ENCODE measurements around the gene LMNTD2. TPM values are rescaled to one million over a fixed set of nuclear protein-coding genes. Genes with fewer than 3 reads are reported as not detected.

The LMNTD2 gene
- total and polyA plus RNA-seq, 2 of the 13 experiments (the other 11 are each of a cell fraction or from before 2014, with no cell fraction given) = 1.1 to 3.1 TPM

DNA sequence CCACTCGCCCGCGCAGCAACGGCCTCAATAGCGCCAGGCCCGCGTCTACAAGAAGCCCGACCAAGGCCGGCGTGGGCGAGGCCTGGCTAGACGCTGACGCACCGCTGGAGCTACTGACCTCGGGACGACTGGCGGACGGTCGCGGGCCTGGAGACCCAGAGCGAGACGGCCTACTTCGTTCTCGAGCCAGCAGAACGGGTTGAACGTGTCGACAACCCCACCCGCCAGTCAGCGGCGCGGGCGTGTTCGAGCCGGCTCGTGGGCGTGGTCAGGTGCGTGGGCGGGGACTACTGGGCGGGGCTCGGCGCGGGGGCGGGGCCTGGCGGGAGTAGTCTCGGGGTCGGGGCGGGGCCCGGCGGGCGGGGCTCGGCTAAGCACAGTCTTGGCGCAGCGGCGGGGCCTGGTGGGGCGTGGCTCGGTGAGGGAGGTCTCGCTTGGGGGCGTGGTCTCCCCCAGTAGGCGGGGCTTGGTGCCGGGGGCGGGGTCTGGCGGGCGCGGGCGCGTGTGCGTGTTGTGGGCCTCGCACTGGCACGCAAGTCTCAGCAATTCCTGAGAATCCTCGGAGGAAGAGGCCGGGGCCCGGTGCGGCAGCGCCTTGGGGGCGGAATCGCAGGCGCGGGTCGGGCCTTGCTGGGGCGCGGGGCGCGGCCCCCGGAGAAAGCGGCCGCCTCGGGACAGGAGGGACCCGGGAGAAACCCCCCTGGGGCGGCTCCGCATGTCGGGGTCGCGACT is 53.4 kb downstream of the LMNTD2 start, which contains the start of gene RNH1:
TSS of gene RNH1 (minus strand) at position 248 of the 732 bp plus-strand sequence. CDS start 5,080 bp downstream, outside the sequence.
- CTCF ChIA-PET (ENCODE audit: low intra/inter-chr PET ratio, low total read pairs) = interaction anchor here (2.9 kb wide), 1 partner anchor 11 kb away, joined by 11 read pairs; no protein-coding TSS in a partner anchor
- TF ChIP-seq CENPT (CRISPR knock-in tag; IDR thresholded peaks at IDR 0.05; ENCODE audit: low read depth) (0 out of 2 replicates have a peak, but pooled peaks have one; percentile 49), EHMT2 (IDR thresholded peaks at IDR 0.05; ENCODE audit: borderline replicate concordance, low read depth, low read length) (no peak), NCOA1 (CRISPR knock-in tag; IDR thresholded peaks at IDR 0.05) (no peak), SSRP1 (CRISPR knock-in tag; IDR thresholded peaks at IDR 0.05) (peak; percentile 72; the same call in 1 of the 2 replicates), HHEX (CRISPR knock-in tag; IDR thresholded peaks at IDR 0.05) (no peak), GATAD2A (CRISPR knock-in tag; IDR thresholded peaks at IDR 0.05) (no peak), ZNF383 (CRISPR knock-in tag; IDR thresholded peaks at IDR 0.05; ENCODE audit: borderline replicate concordance) (no peak), KAT8 (CRISPR knock-in tag; IDR thresholded peaks at IDR 0.05) (no peak; the same call in 1 of the 2 replicates), SAFB2 (CRISPR knock-in tag; IDR thresholded peaks at IDR 0.05; ENCODE audit: borderline replicate concordance, low read depth) (0 out of 2 replicates have a peak, but pooled peaks have one; percentile 22), ETV5 (CRISPR knock-in tag; IDR thresholded peaks at IDR 0.05; ENCODE audit: borderline replicate concordance) (0 out of 2 replicates have a peak, but pooled peaks have one; percentile 6), MAZ (IDR thresholded peaks at IDR 0.05; ENCODE audit: borderline replicate concordance, low read depth, low read length) (no peak; the same call in 1 of the 2 replicates), MAZ (CRISPR knock-in tag; IDR thresholded peaks at IDR 0.05; ENCODE audit: low read depth) (no peak; the same call in 1 of the 2 replicates), DMAP1 (CRISPR knock-in tag; IDR thresholded peaks at IDR 0.05) (peak; percentile 54), ZNF788 (CRISPR knock-in tag; IDR thresholded peaks at IDR 0.05; ENCODE audit: borderline replicate concordance) (peak; percentile 62; the same call in 1 of the 2 replicates), NFATC3 (CRISPR knock-in tag; IDR thresholded peaks at IDR 0.05) (no peak), SKI (IDR thresholded peaks at IDR 0.05; ENCODE audit: partially characterized antibody) (no peak), ISL2 (CRISPR knock-in tag; IDR thresholded peaks at IDR 0.05) (no peak), HNF4A (CRISPR knock-in tag; IDR thresholded peaks at IDR 0.05) (no peak), CAMTA2 (CRISPR knock-in tag; IDR thresholded peaks at IDR 0.05; ENCODE audit: borderline replicate concordance) (peak; percentile 15; the same call in 1 of the 2 replicates), ZNF337 (CRISPR knock-in tag; IDR thresholded peaks at IDR 0.05; ENCODE audit: borderline replicate concordance, low read depth) (no peak), MIER2 (CRISPR knock-in tag; IDR thresholded peaks at IDR 0.05) (no peak), KLF12 (CRISPR knock-in tag; IDR thresholded peaks at IDR 0.05; ENCODE audit: borderline replicate concordance) (no peak)
- TF ChIP-seq, protein P1, sequence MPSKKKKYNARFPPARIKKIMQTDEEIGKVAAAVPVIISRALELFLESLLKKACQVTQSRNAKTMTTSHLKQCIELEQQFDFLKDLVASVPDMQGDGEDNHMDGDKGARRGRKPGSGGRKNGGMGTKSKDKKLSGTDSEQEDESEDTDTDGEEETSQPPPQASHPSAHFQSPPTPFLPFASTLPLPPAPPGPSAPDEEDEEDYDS (CRISPR knock-in tag; IDR thresholded peaks at IDR 0.05) = peak; percentile 37; the same call in 1 of the 2 replicates
- TF ChIP-seq, protein P2, sequence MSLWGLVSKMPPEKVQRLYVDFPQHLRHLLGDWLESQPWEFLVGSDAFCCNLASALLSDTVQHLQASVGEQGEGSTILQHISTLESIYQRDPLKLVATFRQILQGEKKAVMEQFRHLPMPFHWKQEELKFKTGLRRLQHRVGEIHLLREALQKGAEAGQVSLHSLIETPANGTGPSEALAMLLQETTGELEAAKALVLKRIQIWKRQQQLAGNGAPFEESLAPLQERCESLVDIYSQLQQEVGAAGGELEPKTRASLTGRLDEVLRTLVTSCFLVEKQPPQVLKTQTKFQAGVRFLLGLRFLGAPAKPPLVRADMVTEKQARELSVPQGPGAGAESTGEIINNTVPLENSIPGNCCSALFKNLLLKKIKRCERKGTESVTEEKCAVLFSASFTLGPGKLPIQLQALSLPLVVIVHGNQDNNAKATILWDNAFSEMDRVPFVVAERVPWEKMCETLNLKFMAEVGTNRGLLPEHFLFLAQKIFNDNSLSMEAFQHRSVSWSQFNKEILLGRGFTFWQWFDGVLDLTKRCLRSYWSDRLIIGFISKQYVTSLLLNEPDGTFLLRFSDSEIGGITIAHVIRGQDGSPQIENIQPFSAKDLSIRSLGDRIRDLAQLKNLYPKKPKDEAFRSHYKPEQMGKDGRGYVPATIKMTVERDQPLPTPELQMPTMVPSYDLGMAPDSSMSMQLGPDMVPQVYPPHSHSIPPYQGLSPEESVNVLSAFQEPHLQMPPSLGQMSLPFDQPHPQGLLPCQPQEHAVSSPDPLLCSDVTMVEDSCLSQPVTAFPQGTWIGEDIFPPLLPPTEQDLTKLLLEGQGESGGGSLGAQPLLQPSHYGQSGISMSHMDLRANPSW (CRISPR knock-in tag; IDR thresholded peaks at IDR 0.05; ENCODE audit: borderline replicate concordance) = no peak

More for the DNA sequence above, 53.4 kb downstream of the LMNTD2 start, which contains the start of gene RNH1:
- peak within 1 kb of the TSS; percentile 70 to 99 (median 96) for H3K4me3 ChIP-seq (replicated peaks in 1 of 3; ENCODE audit: insufficient read depth in 1 of 3, low read depth in 2 of 3, low read length in 3 of 3)
- no peaks in the 10 kb centered on the region for H3K9me3 ChIP-seq (ENCODE audit: low read length)
- 68% methylated on average over 27 of the region's 93 CpGs for WGBS (ENCODE audit: low lambda C conversion rate)
- peak within 1 kb of the TSS; percentile 96 for H3K4me2 ChIP-seq (ENCODE audit: low read depth, low read length)
- H4K20me1 ChIP-seq (ENCODE audit: insufficient read depth, low read length) = no peaks in the 10 kb centered on the region
- ATAC-seq (peak; percentile 69), FAIRE-seq (no peak), DNase-seq (ENCODE audit: low spot score) (peak; percentile 70)
- H3K27me3 ChIP-seq (ENCODE audit: control insufficient read depth in 1 of 2, insufficient read depth in 2 of 2, low read length in 2 of 2) = no peaks in the 10 kb centered on the region
- in situ Hi-C loops (cut with HindIII; ENCODE audit: extremely low pct_ligation_motif_present, low pct_unique_long_range_greater_than_20kb) = no loop called here
- H3K9ac ChIP-seq (ENCODE audit: insufficient read depth, low read depth, low read length) = peak within 1 kb of the TSS; percentile 97
- H3K36me3 ChIP-seq (replicated peaks in 1 of 2; ENCODE audit: control insufficient read depth in 1 of 2, insufficient read depth in 2 of 2, low read length in 2 of 2) = peaks cover 4 to 16% of the 10 kb centered on the region in 2 experiments; a peak in 4 of 5 replicates
- peak within 1 kb of the TSS; percentile 98 for H3K27ac ChIP-seq (ENCODE audit: extremely low read length, insufficient read depth, low read length)
- intact Hi-C loops (cut with micrococcal nuclease; ENCODE audit: unreplicated experiment) = loop anchor here (1.0 kb wide), 1 partner anchor 8 kb away; no protein-coding TSS in a partner anchor
- peaks cover 21% of the 10 kb centered on the region for H3K4me1 ChIP-seq (ENCODE audit: insufficient read depth, low read length)
- POLR2A ChIA-PET = interaction anchor here (0.6 to 2.1 kb wide), 22 partner anchors 9 to 302 kb away, joined by 3 to 13 read pairs (median 4); partner anchors contain the start of genes BET1L, HRAS, PTDSS2 and RIC8A
- peaks cover 28% of the 10 kb centered on the region for H3K79me2 ChIP-seq (ENCODE audit: insufficient read depth, low read length)
- TSS peak; percentile 42 for BruUV-seq (replicated peaks)
- H2AFZ ChIP-seq (ENCODE audit: low read length) = no peak within 1 kb of the TSS

Data from HepG2 (cell line).